Measurements from ENCODE around the gene UBE2L3.
"Not testable (repeated sequence)": the region's sequence is repeated elsewhere in the genome, so short reads cannot be mapped to it uniquely, and the experiment has no call there.

DNA sequence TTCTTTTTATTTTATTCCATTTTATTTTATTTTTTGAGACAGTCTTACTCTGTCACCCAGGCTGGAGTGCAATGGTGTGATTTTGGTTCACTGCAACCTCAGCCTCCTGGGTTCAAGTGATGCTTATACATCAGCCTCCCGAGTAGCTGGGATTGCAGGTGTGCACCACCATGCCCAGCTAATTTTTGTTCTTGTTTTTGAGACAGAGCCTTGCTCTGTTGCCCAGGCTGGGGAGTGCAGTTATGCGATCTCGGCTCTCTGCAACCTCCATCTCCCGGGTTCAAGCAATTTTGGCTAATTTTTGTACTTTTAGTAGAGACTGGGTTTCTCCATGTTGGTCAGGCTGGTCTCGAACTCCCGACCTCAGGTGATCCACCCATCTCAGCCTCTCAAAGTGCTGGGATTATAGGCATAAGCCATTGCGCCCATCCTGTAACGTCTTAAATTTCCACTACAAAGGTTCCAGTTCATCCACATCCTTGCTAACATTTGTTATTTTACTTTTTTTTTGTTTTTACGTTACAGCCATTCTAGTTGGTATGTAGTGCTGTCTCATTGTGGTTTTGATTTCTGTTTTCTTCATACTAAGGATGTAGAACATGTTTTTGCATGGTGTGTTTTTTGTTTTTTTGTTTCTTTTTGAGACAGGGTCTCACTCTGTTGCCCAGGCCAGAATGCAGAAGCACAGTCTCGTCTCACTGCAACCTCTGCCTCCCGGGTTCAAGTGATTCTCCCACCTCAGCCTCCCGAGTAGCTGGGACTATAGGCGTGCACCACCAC lies 29.0 kb downstream of the UBE2L3 start:
- not testable (repeated sequence) for TF ChIP-seq EZH2 (IDR thresholded peaks at IDR 0.05); POLR2AphosphoS5 (IDR thresholded peaks at IDR 0.05; ENCODE audit: borderline replicate concordance, low read depth, low read length); FOXP2 (optimal IDR thresholded peaks at IDR 0.05; ENCODE audit: control extremely low read depth, extremely low read length, insufficient read depth)
